Measurements from ENCODE around the gene TTLL1.
"Not testable (repeated sequence)": the region's sequence is repeated elsewhere in the genome, so short reads cannot be mapped to it uniquely, and the experiment has no call there.

TTLL1 gene

DNA sequence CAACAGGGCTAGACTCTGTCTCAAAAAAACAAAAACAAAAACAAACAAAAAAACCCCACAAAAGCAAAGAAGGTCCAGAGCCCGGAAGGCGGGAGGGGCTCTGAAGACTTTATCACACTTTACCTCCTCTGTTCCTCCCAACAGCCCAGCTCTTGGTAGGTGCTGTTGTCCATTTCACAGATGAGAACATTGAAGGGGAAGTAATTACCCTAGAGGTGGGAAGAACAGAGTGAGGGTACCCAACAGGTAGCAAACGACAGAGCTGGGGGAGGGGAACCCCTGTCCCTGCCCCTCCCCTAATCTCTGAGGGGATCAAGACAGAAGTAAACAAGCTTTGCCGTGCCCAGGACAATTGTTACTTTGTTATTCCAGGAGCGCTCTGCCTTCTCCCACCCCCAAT lies 20.3 kb upstream of the TTLL1 start:
- peaks cover 0 to 44% of the 10 kb centered on the region in 2 donors for H3K27me3 ChIP-seq
- intact Hi-C loops (cut with DNase I; ENCODE audit: low total_unique reads) = no loop called here
- no peak overlapping the region for H3K27ac ChIP-seq
- H3K4me1 ChIP-seq = peaks cover 5 to 20% (median 19%) of the 10 kb centered on the region in 4 donors
- no peak overlapping the region for H3K4me3 ChIP-seq
- H3K9me3 ChIP-seq = no peaks in the 10 kb centered on the region
- no peaks in the 10 kb centered on the region for H3K36me3 ChIP-seq
- no peak for DNase-seq
- TF ChIP-seq, protein P1, sequence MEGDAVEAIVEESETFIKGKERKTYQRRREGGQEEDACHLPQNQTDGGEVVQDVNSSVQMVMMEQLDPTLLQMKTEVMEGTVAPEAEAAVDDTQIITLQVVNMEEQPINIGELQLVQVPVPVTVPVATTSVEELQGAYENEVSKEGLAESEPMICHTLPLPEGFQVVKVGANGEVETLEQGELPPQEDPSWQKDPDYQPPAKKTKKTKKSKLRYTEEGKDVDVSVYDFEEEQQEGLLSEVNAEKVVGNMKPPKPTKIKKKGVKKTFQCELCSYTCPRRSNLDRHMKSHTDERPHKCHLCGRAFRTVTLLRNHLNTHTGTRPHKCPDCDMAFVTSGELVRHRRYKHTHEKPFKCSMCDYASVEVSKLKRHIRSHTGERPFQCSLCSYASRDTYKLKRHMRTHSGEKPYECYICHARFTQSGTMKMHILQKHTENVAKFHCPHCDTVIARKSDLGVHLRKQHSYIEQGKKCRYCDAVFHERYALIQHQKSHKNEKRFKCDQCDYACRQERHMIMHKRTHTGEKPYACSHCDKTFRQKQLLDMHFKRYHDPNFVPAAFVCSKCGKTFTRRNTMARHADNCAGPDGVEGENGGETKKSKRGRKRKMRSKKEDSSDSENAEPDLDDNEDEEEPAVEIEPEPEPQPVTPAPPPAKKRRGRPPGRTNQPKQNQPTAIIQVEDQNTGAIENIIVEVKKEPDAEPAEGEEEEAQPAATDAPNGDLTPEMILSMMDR (IDR thresholded peaks at IDR 0.05) = no peak

DNA sequence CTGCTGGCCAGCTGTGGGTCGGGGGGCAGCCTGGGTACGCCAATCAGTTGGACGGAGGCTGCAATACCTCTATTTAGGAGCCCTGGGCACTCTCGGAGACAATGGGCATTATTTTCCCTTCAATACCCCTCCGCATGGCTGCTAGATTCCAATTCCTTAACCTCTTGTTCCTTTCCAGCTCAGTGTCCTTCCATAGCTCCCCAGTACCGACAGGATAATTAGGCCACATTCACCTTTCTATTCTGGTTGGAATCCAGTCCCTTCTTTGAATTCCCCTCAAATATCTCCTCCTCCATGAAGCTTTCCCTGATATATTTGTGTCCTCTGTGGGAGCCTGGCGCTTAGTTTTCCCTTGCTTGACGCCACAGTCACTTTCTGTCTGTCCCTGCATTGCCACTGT lies 17.1 kb upstream of the TTLL1 start:
- Histone ChIP-seq H3K4me3 (no peak overlapping the region), H3K27me3 (peaks cover 0 to 16% of the 10 kb centered on the region in 2 donors), H3K9me3 (no peaks in the 10 kb centered on the region), H3K27ac (no peak overlapping the region), H3K36me3 (no peaks in the 10 kb centered on the region), H3K4me1 (peaks cover 4 to 16% (median 14%) of the 10 kb centered on the region in 4 donors)
- no peak for DNase-seq
- intact Hi-C loops (cut with DNase I; ENCODE audit: low total_unique reads) = no loop called here
- TF ChIP-seq, protein P1 (IDR thresholded peaks at IDR 0.05) = no peak

DNA sequence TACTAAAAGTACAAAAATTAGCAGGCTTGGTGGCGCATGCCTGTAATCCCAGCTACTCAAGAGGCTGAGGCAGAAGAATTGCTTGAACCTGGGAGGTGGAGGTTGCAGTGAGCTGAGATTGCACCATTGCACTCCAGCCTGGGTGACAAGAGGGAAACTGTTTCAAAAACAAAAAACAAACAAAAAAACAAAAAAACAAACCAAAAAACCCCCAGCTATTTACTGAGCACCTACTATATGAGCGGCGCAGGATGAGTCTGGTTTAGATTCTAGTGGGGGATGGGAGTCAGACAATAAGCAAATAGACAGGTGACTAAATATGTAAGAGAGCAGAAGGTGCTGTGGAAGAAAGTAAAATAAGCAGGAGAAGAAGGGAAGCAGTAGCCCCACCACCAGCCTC lies 15.8 kb upstream of the TTLL1 start:
- H3K4me3 ChIP-seq; H3K27me3 ChIP-seq; H3K36me3 ChIP-seq; DNase-seq; H3K27ac ChIP-seq; H3K9me3 ChIP-seq; intact Hi-C loops (cut with DNase I; ENCODE audit: low total_unique reads); H3K4me1 ChIP-seq: not testable (repeated sequence)

DNA sequence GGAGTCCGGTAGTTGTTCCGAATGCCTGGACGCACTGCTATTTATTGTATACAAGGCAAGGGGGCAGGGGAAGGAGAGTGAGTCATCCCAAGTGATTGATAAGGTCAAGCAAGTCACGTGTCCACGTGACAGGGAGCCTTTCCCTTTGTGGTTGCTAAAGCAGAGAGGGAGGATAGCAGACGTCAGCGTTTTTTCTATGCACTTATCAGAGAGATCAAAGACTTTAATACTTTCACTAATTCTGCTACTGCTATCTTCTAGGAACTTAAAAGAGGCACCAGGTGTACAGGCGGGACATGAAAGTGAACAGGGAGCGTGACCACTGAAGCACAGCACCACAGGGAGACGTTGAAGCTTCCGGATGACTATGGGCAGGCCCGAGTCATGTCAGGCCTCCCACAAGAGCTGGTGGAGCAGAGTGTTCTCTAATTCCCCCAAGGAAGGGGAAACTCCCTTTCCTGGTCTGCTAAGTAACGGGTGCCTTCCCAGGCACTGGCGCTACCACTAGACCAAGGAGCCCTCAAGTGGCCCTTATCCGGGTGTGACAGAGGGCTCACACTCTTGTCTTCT lies 14.9 kb upstream of the TTLL1 start:
- H3K27me3 ChIP-seq; H3K9me3 ChIP-seq; H3K4me3 ChIP-seq; DNase-seq; intact Hi-C loops (cut with DNase I; ENCODE audit: low total_unique reads); H3K36me3 ChIP-seq; H3K4me1 ChIP-seq; H3K27ac ChIP-seq: not testable (repeated sequence)

DNA sequence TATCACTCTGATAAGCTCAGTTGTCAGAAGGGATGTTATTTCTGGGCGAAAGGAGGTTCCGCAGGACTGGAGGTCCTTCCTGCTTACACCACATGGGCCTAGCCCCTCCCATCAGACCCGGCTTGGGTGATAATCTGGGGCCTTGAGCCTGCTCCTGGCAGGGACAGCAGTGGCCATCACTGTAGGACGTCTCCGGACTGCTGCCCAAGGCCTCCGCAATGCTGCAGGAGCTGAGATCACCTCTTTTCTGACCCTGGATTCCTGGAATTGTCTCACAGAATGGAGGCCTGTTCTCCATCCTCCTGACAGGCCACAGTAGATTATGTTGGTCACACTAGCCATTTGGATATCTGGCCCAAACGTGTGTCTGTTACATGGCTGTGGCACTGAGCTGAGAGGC lies 12.1 kb upstream of the TTLL1 start:
- no peak overlapping the region for H3K27ac ChIP-seq
- TF ChIP-seq, protein P1 (IDR thresholded peaks at IDR 0.05) = no peak
- DNase-seq = no peak
- H3K36me3 ChIP-seq = no peaks in the 10 kb centered on the region
- H3K4me3 ChIP-seq = no peak overlapping the region
- intact Hi-C loops (cut with DNase I; ENCODE audit: low total_unique reads) = no loop called here
- H3K27me3 ChIP-seq = no peaks in the 10 kb centered on the region
- H3K4me1 ChIP-seq = no peaks in the 10 kb centered on the region
- peaks cover 0 to 3% (median 0%) of the 10 kb centered on the region in 3 donors for H3K9me3 ChIP-seq

DNA sequence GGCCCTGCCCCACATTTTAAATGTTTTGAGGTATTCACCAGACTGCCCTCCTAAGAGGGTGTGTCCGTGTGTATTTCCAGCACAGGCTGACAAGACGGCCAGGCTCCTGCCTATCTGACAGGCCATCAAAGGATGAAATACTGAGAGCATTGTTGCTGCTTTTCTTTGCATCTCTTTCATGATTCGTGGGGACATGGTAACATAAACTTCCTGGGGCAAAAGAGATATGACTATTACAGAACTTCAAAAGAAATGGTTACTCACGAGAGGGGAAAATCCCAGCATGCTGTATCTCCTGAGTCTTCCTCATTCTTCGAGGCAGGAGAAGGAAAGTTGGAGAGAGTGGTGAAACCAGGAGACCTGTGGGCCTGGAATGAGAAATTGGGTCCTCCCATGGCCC lies 11.0 kb upstream of the TTLL1 start:
- TF ChIP-seq, protein P1 (IDR thresholded peaks at IDR 0.05) = no peak
- H3K27ac ChIP-seq = no peak overlapping the region
- DNase-seq = no peak
- peaks cover 0 to 3% (median 0%) of the 10 kb centered on the region in 3 donors for H3K9me3 ChIP-seq
- H3K36me3 ChIP-seq = no peaks in the 10 kb centered on the region
- no peaks in the 10 kb centered on the region for H3K4me1 ChIP-seq
- intact Hi-C loops (cut with DNase I; ENCODE audit: low total_unique reads) = no loop called here
- no peaks in the 10 kb centered on the region for H3K27me3 ChIP-seq
- H3K4me3 ChIP-seq = no peak overlapping the region

DNA sequence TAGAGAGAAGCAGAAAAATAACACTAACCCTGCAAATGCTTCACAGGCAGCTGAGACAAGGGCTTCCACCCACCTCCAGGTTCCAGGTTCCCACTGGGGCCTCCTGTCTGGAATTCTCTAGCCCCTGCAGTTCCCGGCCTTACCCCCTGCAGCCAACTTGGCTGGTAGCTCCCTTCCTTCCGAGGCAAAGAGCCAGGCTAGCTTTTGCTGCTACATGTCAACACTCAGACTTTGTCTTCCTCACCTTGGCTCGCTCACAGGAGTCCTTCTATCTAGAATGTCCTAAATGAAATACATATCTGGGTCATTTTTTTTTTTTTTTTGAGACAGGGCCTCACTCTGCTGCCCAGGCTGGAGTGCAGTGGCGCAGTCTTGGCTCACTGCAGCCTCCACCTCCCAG lies 9.9 kb upstream of the TTLL1 start:
- Histone ChIP-seq H3K9me3 (peaks cover 0 to 3% (median 0%) of the 10 kb centered on the region in 3 donors), H3K36me3 (no peaks in the 10 kb centered on the region), H3K4me3 (no peak overlapping the region), H3K4me1 (no peaks in the 10 kb centered on the region), H3K27me3 (no peaks in the 10 kb centered on the region), H3K27ac (no peak overlapping the region)
- DNase-seq = no peak
- TF ChIP-seq, protein P1 (IDR thresholded peaks at IDR 0.05) = no peak
- intact Hi-C loops (cut with DNase I; ENCODE audit: low total_unique reads) = no loop called here
